A673 (cell line): Measurements from ENCODE around the gene C3orf49. TPM values are rescaled to one million over a fixed set of nuclear protein-coding genes. Genes with fewer than 3 reads are reported as not detected.
A peak's percentile ranks its signal among the peaks of the same experiment; 100 is the strongest.

ENCODE experiments used
- BruUV-seq: library from RNA; stranded (reverse); fragments of 400-500 nt; replicated peaks from 2 replicates; lab custom pipeline; 2021; lab: Mats Ljungman, UMichigan
- CTCF ChIA-PET: fragments of 300-600 bp; sonication (Branson Sonifier 250); formaldehyde crosslinking; loops from one replicate; lab custom pipeline; 2022; ENCODE audit warnings: antibody characterized with exemption; lab: Charles Lee
- POLR2A ChIA-PET: fragments of 300-600 bp; sonication (Branson Sonifier 250); formaldehyde crosslinking; loops from one replicate; lab custom pipeline; 2022; ENCODE audit warnings: antibody characterized with exemption; ENCODE audit not compliant: low non-redundant PET; lab: Charles Lee
- DNase-seq: peaks from one replicate; pipeline ENCODE4 v3.0.0-alpha.2; 2015; ENCODE audit warnings: low spot score
- H3K27ac ChIP-seq: fragments of 200-600 bp; sonication (generic); 2 replicates; pipeline ENCODE4 v1.5.1; 2016; ENCODE audit warnings: mixed run types, low read depth, mild to moderate bottlenecking, mixed read lengths, antibody characterized with exemption, low read length; ENCODE audit not compliant: poor library complexity, severe bottlenecking
- H3K27me3 ChIP-seq: fragments of 200-600 bp; sonication (generic); replicated peaks from 2 replicates; pipeline ENCODE4 v1.6.1; 2017; ENCODE audit warnings: mixed run types, low read depth, mild to moderate bottlenecking, mixed read lengths, antibody characterized with exemption, low read length; ENCODE audit not compliant: insufficient read depth, poor library complexity
- H3K36me3 ChIP-seq: fragments of 200-600 bp; sonication (generic); 2 replicates; pipeline ENCODE4 v1.6.1; 2016; ENCODE audit warnings: mixed run types, mild to moderate bottlenecking, mixed read lengths, antibody characterized with exemption, low read length; ENCODE audit not compliant: insufficient read depth, poor library complexity, severe bottlenecking
- H3K4me1 ChIP-seq: fragments of 200-600 bp; sonication (generic); 2 replicates; pipeline ENCODE4 v1.6.1; 2017; ENCODE audit warnings: mixed run types, mild to moderate bottlenecking, mixed read lengths, antibody characterized with exemption, low read length; ENCODE audit not compliant: insufficient read depth, poor library complexity, severe bottlenecking
- H3K4me3 ChIP-seq: fragments of 200-600 bp; sonication (generic); 2 replicates; pipeline ENCODE4 v1.5.1; 2016; ENCODE audit warnings: low read depth, mixed run types, mild to moderate bottlenecking, mixed read lengths, low read length; ENCODE audit not compliant: poor library complexity, severe bottlenecking
- H3K9me3 ChIP-seq: fragments of 200-600 bp; sonication (generic); 2 replicates; pipeline ENCODE4 v1.6.1; 2016; ENCODE audit warnings: mixed run types, low read depth, mild to moderate bottlenecking, mixed read lengths, antibody characterized with exemption, low read length; ENCODE audit not compliant: poor library complexity, severe bottlenecking
- CTCF ChIP-seq: fragments of 300-800, 200-600 bp; sonication (generic); conservative IDR thresholded peaks from 2 replicates; pipeline ENCODE4 v1.5.1; 2017; ENCODE audit warnings: low read depth, mild to moderate bottlenecking, antibody characterized with exemption, low read length, moderate library complexity, mixed read lengths
- EZH2 ChIP-seq: fragments of 200-600 bp; sonication (generic); IDR thresholded peaks from 2 replicates; pipeline ENCODE4 v1.6.1; 2017; ENCODE audit warnings: borderline replicate concordance, low read depth, mild to moderate bottlenecking, mixed read lengths, antibody characterized with exemption, low read length; ENCODE audit not compliant: poor library complexity, severe bottlenecking
- intact Hi-C: fragments of 100-400 bp; cut with micrococcal nuclease; formaldehyde crosslinking; loops from one replicate; pipeline ENCODE4 v1.10.0; 2022; ENCODE audit not compliant: unreplicated experiment
- total RNA-seq: library from RNA; stranded (reverse); gene quantifications from 2 replicates; pipeline ENCODE4 v1.2.3, GENCODE V29; 2021

C3orf49 gene
- total RNA-seq, 1 experiment from 2014 or later: not detected

- intact Hi-C loops: loop anchor here (5.0 kb wide), 1 partner anchor 136 kb away; no protein-coding TSS in a partner anchor
- BruUV-seq: no TSS peak
- H3K27me3 ChIP-seq: no peaks in the 10 kb centered on the region
- no peaks in the 10 kb centered on the region for H3K4me1 ChIP-seq
- no peak overlapping the region for H3K4me3 ChIP-seq
- TF ChIP-seq CTCF (no peak), EZH2 (no peak)
- ChIA-PET CTCF (no interaction called here), POLR2A (no interaction called here)
- no peaks in the 10 kb centered on the region for H3K9me3 ChIP-seq
- H3K36me3 ChIP-seq: no peaks in the 10 kb centered on the region
- DNase-seq: peak; percentile 60
- H3K27ac ChIP-seq: no peak overlapping the region
These were observed 11.0 kb upstream of the C3orf49 start for GRCh38 chr3:63807961-63808565.

GRCh38 chr3:63808633-63809032, 10.5 kb upstream of the C3orf49 start:
- POLR2A ChIA-PET: no interaction called here

GRCh38 chr3:63809607-63810006, 9.5 kb upstream of the C3orf49 start:
- BruUV-seq: no TSS peak
- DNase-seq: peak; percentile 19
- ChIA-PET CTCF (no interaction called here), POLR2A (no interaction called here)
- Histone ChIP-seq H3K27me3 (no peaks in the 10 kb centered on the region), H3K9me3 (no peaks in the 10 kb centered on the region), H3K4me1 (no peaks in the 10 kb centered on the region), H3K27ac (no peak overlapping the region), H3K4me3 (no peak overlapping the region), H3K36me3 (no peaks in the 10 kb centered on the region)
- intact Hi-C loops: loop anchor here (5.0 kb wide), 1 partner anchor 137 kb away; no protein-coding TSS in a partner anchor
- TF ChIP-seq CTCF (no peak), EZH2 (no peak)

More at GRCh38 chr3:63808633-63809032, 10.5 kb upstream of the C3orf49 start:
- intact Hi-C loops: loop anchor here (5.0 kb wide), 1 partner anchor 136 kb away; no protein-coding TSS in a partner anchor
- DNase-seq: no peak
- H3K27ac ChIP-seq: no peak overlapping the region
- H3K4me1 ChIP-seq: no peaks in the 10 kb centered on the region
- CTCF ChIA-PET: no interaction called here
- no TSS peak for BruUV-seq
- TF ChIP-seq CTCF: no peak
- TF ChIP-seq EZH2: no peak
- H3K27me3 ChIP-seq: no peaks in the 10 kb centered on the region
- H3K4me3 ChIP-seq: no peak overlapping the region
- no peaks in the 10 kb centered on the region for H3K9me3 ChIP-seq
- H3K36me3 ChIP-seq: no peaks in the 10 kb centered on the region
